ENCODE measurements around the gene IQSEC1. TPM values are rescaled to one million over a fixed set of nuclear protein-coding genes. Genes with fewer than 3 reads are reported as not detected.

The IQSEC1 gene
- total and polyA plus RNA-seq, 2 donors (not counting 1 experiment from before 2014, with no cell fraction given), result 96.7 to 222 TPM

GRCh38 chr3:13007251-13007941 is 65.8 kb downstream of the IQSEC1 start:
- intact Hi-C loops (cut with micrococcal nuclease), result no loop called here
- no peak for TF ChIP-seq EZH2 (IDR thresholded peaks at IDR 0.05; ENCODE audit: borderline replicate concordance, insufficient read depth, low read depth, low read length, poor library complexity, severe bottlenecking)
- no peak for TF ChIP-seq CTCF (IDR thresholded peaks at IDR 0.05)
- Histone ChIP-seq H3K4me3 (ENCODE audit: control extremely low read depth in 1 of 5, extremely low read depth in 1 of 5, insufficient read depth in 1 of 5, low read depth in 2 of 5, low read length in 4 of 5) (no peak overlapping the region), H3K27me3 (replicated peaks in 1 of 4; ENCODE audit: control extremely low read depth in 1 of 4, control insufficient read depth in 3 of 4, insufficient read depth in 4 of 4, low read length in 3 of 4) (no peaks in the 10 kb centered on the region), H3K9ac (ENCODE audit: low read length) (peak overlapping the region; percentile 5), H3K4me1 (ENCODE audit: control insufficient read depth in 2 of 2, insufficient read depth in 2 of 2, low read length in 2 of 2) (peaks cover 100% of the 10 kb centered on the region in 2 donors), H3K27ac (ENCODE audit: low read length in 2 of 2) (peak overlapping the region; percentile 96 to 97), H3K36me3 (replicated peaks in 1 of 2; ENCODE audit: control extremely low read depth in 1 of 2, control insufficient read depth in 1 of 2, extremely low read depth in 1 of 2, insufficient read depth in 2 of 2, low read length in 1 of 2) (peaks cover 0 to 45% of the 10 kb centered on the region in 2 experiments), H3K4me2 (replicated peaks; ENCODE audit: low read depth, low read length, poor library complexity, severe bottlenecking) (peak overlapping the region; percentile 80), H4K20me1 (ENCODE audit: control insufficient read depth, insufficient read depth, low read length, poor library complexity, severe bottlenecking) (peaks cover 44% of the 10 kb centered on the region), H3K79me2 (ENCODE audit: control insufficient read depth, insufficient read depth, low read length) (peaks cover 97% of the 10 kb centered on the region), H3K9me3 (ENCODE audit: control extremely low read depth in 1 of 3, control insufficient read depth in 2 of 3, insufficient read depth in 1 of 3, low read length in 2 of 3) (no peaks in the 10 kb centered on the region), H2AFZ (ENCODE audit: insufficient read depth, low read depth, low read length, poor library complexity, severe bottlenecking) (no peak overlapping the region)
- H3K27me3 Mint-ChIP-seq, result no peaks in the 10 kb centered on the region
- H3K27ac Mint-ChIP-seq, result peak overlapping the region; percentile 95
- DNase-seq, result no peak
- POLR2A ChIA-PET, result interaction anchor here (0.6 to 2.1 kb wide), 5 partner anchors 8 to 82 kb away, joined by 3 to 9 read pairs (median 5); no protein-coding TSS in a partner anchor
- peak overlapping the region; percentile 94 for H3K4me3 Mint-ChIP-seq
- ATAC-seq (ENCODE audit: low read depth), result no peak
- CTCF ChIA-PET, result interaction anchor here (0.5 to 5.2 kb wide), 5 partner anchors 11 to 64 kb away, joined by 3 to 25 read pairs (median 4); no protein-coding TSS in a partner anchor
- no peaks in the 10 kb centered on the region for H3K9me3 Mint-ChIP-seq (ENCODE audit: insufficient read depth)
- H3K4me1 Mint-ChIP-seq, result peaks cover 98% of the 10 kb centered on the region
- 73% methylated on average over 1 of the region's 16 CpGs for WGBS (ENCODE audit: insufficient coverage)
